ENCODE measurements around the gene NTNG1. TPM values are rescaled to one million over a fixed set of nuclear protein-coding genes. Genes with fewer than 3 reads are reported as not detected.
"Not testable (repeated sequence)": the region's sequence is repeated elsewhere in the genome, so short reads cannot be mapped to it uniquely, and the experiment has no call there.

Gene NTNG1
- total RNA-seq, 2 experiments from 2014 or later = not detected

DNA sequence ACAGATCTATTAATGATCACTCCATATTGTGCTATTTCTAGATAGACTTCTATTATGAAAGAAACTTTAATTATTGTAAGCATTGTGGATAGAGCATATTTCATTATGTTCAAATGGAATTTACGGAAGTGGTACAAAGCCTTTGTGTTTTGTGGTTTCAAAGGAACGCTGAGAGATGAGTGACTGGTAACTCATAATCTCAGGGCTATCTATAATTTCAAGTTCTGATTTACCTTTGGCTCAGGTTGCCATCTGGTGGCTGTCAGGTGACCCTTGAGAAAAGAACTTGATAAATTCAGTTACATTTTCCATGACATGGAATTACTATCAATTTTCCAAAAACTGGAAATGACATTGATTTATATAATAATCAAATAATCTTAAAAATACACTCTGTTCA is 12.2 kb downstream of the NTNG1 start:
- CTCF ChIA-PET = no interaction called here
- peaks cover 8% of the 10 kb centered on the region for H3K27me3 Mint-ChIP-seq
- POLR2A ChIA-PET = no interaction called here
- H3K4me1 Mint-ChIP-seq = no peaks in the 10 kb centered on the region
- no peak for DNase-seq
- no peak overlapping the region for H3K4me3 Mint-ChIP-seq
- no peak overlapping the region for H3K27ac Mint-ChIP-seq
- no peaks in the 10 kb centered on the region for H3K36me3 Mint-ChIP-seq (ENCODE audit: low read depth)
- no peaks in the 10 kb centered on the region for H3K9me3 Mint-ChIP-seq

DNA sequence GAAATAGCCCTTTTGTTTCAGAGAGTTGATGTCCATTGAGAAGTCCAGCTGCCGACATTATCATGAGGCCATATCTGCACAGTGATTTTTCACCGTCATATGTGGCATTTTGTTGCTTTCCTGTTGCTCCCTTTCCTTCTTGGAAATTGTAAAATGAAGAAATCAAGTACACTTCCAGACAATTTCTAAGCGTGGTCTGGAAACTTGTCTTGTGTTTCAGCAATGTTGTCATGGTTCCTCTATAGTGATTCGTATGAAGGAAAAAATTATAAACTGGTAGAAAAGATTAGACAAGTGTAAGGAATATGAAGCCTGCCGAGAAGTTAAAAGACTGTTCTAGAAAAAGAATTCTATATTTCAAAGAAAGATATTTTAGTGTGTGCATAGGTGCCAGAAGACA is 17.7 kb downstream of the NTNG1 start:
- Mint-ChIP-seq H3K27ac (no peak overlapping the region), H3K4me3 (no peak overlapping the region), H3K9me3 (no peaks in the 10 kb centered on the region), H3K36me3 (ENCODE audit: low read depth) (no peaks in the 10 kb centered on the region), H3K27me3 (peaks cover 4% of the 10 kb centered on the region), H3K4me1 (no peaks in the 10 kb centered on the region)
- CTCF ChIA-PET = no interaction called here
- no peak for DNase-seq
- POLR2A ChIA-PET = no interaction called here

DNA sequence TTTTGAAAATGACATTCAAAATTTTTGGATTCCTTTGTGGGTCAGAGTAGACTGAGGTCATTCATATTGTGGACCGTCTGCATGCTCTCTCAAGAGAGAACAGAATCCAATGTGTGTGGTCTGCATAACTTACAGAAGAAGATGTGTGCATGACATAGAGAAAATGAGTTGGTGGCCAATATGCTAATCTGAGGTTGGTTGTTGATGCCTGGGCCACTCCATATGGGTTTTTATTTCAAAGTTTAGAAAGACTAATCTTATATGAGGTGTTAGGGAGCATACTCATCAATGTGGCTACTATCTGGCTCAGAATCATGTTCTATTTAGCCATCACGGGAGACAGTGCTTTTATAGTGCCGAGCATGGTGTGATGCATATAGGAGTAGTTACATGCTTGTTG is 18.2 kb downstream of the NTNG1 start:
- no peak for DNase-seq
- POLR2A ChIA-PET = no interaction called here
- Mint-ChIP-seq H3K9me3 (no peaks in the 10 kb centered on the region), H3K36me3 (ENCODE audit: low read depth) (no peaks in the 10 kb centered on the region), H3K27ac (no peak overlapping the region), H3K4me3 (no peak overlapping the region), H3K4me1 (no peaks in the 10 kb centered on the region), H3K27me3 (peaks cover 4% of the 10 kb centered on the region)
- CTCF ChIA-PET = no interaction called here

DNA sequence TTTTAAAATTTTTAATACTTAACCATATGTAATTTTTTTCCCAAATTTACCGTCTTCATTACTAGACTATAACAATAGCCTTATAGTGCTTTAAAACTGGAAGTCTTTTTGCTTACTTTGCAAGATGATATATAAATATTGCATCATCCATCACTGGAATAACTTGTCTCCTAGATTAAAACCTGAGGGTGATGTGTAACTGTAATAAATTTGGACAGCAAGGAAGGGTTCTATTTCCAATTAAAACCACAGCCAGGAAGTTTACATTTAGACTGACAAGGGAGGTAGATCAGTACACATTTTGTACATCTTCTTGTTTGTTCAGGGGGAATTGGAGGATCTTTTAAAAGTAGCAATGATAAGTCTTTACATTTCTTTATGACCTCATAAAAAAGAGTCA is 21.9 kb downstream of the NTNG1 start:
- Mint-ChIP-seq H3K9me3 (peaks cover 5% of the 10 kb centered on the region), H3K4me1 (no peaks in the 10 kb centered on the region), H3K36me3 (ENCODE audit: low read depth) (no peaks in the 10 kb centered on the region), H3K27ac (no peak overlapping the region), H3K27me3 (no peaks in the 10 kb centered on the region), H3K4me3 (no peak overlapping the region)
- POLR2A ChIA-PET = no interaction called here
- no peak for DNase-seq
- CTCF ChIA-PET = no interaction called here

DNA sequence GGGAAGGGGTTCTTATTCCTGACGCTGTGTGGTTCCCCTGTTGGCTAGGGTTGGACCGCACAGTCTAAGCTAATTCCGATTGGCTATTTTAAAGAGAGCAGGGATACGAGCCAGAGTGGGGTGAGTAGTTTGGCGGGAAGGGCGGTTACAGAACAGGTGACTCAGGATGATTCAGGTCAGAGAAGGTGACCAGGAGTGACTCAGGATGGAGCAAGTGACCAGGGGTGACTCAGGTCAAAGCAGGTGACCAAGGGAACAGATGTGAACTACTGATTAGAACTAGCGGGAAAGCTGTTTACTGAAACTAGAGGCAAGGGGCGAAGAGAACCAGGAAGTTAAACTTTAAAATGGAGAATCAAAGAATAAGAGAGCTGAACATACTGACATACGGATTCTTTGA is 24.1 kb downstream of the NTNG1 start:
- H3K9me3 Mint-ChIP-seq; DNase-seq; H3K27ac Mint-ChIP-seq; H3K27me3 Mint-ChIP-seq; POLR2A ChIA-PET; H3K4me1 Mint-ChIP-seq; CTCF ChIA-PET; H3K4me3 Mint-ChIP-seq; H3K36me3 Mint-ChIP-seq (ENCODE audit: low read depth): not testable (repeated sequence)

DNA sequence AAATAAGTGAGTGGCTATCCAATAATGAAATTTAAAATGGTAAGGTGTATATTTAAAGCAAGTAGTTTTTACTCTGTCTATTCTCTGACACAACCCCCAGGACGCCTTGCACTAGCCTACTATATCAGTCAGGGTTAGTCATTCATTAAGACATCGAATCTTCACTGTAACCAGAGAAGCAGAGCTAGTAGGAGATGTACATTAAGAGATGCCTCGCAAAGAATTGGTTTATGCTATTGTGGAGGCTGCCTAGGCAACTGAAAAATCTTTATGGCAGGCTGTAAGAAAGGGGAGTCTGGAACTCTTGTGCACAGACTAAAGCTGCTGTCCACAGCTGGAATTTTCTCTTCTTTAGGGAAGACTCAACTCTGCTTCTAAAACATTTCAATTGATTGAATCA is 28.8 kb downstream of the NTNG1 start:
- Mint-ChIP-seq H3K4me3 (no peak overlapping the region), H3K27ac (no peak overlapping the region), H3K27me3 (no peaks in the 10 kb centered on the region), H3K9me3 (peaks cover 5% of the 10 kb centered on the region), H3K4me1 (no peaks in the 10 kb centered on the region), H3K36me3 (ENCODE audit: low read depth) (no peaks in the 10 kb centered on the region)
- DNase-seq = no peak
- POLR2A ChIA-PET = no interaction called here
- CTCF ChIA-PET = no interaction called here

DNA sequence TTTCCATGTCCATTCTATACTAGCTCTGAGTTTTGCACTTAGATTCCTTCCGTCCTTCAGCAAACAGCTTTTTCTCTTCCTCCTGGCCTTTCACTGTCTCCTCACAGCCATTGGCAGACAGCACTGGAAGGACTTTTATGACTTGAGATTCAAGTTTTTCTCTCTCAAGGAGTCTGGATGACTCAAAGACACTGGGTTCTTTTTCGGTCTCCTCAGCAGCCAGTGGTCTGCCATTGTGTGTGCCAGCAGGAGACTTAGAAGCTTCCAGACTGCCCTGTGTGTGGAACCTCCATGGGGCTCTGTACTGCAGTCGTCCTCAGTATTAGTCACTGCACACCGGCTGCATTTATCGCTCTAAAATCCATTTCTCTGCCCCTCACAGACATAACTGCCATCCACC is 30.5 kb downstream of the NTNG1 start:
- H3K27ac Mint-ChIP-seq = no peak overlapping the region
- H3K36me3 Mint-ChIP-seq (ENCODE audit: low read depth) = no peaks in the 10 kb centered on the region
- ChIA-PET CTCF (no interaction called here), POLR2A (no interaction called here)
- no peaks in the 10 kb centered on the region for H3K27me3 Mint-ChIP-seq
- H3K9me3 Mint-ChIP-seq = no peaks in the 10 kb centered on the region
- H3K4me3 Mint-ChIP-seq = no peak overlapping the region
- no peaks in the 10 kb centered on the region for H3K4me1 Mint-ChIP-seq
- DNase-seq = no peak

DNA sequence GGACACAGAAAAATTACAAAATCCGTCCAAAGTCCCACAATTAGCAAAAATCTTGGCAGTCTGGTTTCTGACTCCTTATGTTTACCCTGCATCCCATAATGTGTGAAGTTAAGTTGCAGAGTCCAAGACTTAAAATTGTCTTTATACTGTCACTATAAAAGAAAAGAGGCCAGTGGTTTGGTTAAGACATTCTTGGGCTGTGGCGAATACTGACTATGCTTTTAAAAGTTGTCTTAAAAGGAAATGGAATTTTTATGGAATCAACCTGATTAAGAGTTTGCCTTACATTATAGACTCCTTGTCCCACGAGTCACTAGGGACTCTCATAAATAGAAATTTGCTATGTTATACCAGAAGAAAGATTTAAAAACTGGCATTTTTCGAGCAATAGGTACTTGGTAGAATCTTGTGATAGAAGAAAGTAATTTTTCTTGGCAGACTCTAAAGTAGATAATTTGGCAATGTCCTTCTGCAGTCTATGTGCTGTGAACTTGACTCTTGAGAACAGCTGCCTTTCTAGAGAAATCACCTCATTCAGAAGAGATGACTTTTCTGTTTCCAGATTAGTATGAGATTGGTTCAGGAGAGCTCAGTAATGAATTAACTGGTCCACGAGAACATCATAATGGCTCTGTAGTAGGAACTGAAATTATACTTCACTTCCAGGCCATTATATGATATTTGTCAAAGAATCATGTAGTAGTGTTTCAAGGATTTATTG is 31.8 kb downstream of the NTNG1 start:
- Mint-ChIP-seq H3K27ac (no peak overlapping the region), H3K27me3 (no peaks in the 10 kb centered on the region), H3K36me3 (ENCODE audit: low read depth) (no peaks in the 10 kb centered on the region), H3K4me1 (no peaks in the 10 kb centered on the region), H3K4me3 (no peak overlapping the region), H3K9me3 (no peaks in the 10 kb centered on the region)
- CTCF ChIA-PET = no interaction called here
- POLR2A ChIA-PET = no interaction called here
- DNase-seq = no peak

DNA sequence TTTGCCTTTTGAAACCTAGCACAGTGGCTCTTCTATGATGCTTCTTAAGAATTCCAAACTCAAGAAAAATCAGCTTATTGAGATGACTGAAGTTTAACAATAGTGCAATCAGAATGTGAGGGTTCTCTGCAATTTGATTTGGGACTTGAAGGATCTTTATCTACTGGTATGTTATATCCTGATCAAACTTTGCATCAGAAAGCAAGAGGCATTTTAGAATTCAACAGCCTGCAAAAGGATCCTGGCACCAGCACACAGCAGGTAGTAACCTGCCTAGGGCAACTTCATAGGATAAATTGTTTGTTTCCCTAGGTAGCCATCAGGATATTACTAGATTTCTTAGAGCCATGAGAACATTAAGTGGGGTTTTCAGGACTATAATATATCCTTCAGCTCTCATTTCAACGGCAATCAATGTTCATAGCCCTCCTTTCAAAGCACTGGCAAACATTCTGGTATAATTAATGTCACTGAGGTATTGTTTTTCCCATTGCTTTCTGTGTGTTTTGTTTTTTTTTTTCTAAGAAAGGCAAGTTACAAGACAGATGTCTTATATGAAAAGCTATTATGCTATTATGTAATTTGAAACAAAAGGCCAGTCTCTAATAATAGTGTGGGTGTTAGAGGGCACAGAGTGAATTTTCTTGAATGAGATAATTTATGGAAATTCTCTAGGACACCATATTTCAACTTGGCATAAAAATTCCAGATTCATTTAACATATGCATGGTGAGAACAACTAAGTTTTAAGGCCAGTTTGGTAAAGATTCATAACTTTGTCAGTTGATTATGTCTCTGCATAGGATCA is 34.5 kb downstream of the NTNG1 start:
- Mint-ChIP-seq H3K9me3 (no peaks in the 10 kb centered on the region), H3K4me1 (no peaks in the 10 kb centered on the region), H3K27me3 (no peaks in the 10 kb centered on the region), H3K4me3 (no peak overlapping the region), H3K27ac (no peak overlapping the region), H3K36me3 (ENCODE audit: low read depth) (no peaks in the 10 kb centered on the region)
- no peak for DNase-seq
- CTCF ChIA-PET = no interaction called here
- POLR2A ChIA-PET = no interaction called here

DNA sequence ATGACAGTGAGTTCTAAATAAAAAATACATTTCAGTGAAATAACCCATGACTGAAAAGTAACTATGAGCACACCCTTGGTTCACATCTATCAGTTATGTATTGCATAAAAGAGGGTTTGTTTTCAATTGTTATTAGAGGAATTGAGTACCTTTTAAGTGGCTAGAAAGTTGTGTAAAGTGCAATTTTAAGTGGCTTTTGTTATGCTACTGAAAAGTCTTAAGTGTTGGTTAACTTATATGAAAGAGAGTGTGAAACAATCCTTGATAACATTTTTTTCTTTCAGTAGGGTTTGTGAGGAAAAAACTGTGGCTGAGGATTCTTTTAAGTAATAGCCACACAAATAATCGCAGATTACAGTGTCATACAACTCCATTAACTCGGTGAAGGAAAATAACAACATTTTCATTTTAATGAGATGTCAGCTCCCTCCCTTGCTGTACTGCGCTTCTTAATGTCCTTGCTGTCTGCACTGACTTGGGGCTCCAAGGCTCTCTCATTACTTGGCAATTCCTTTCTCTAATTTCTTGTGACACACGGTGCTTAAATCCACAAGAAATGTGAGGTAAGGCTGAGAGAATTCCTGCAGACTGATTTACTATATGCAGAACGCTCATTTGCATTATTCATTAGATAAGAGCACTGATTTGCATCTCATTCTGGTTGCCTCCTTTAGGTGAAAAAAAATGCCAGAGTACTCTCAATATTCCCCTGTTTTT is 40.6 kb downstream of the NTNG1 start:
- H3K9me3 Mint-ChIP-seq = no peaks in the 10 kb centered on the region
- H3K27ac Mint-ChIP-seq = no peak overlapping the region
- POLR2A ChIA-PET = no interaction called here

DNA sequence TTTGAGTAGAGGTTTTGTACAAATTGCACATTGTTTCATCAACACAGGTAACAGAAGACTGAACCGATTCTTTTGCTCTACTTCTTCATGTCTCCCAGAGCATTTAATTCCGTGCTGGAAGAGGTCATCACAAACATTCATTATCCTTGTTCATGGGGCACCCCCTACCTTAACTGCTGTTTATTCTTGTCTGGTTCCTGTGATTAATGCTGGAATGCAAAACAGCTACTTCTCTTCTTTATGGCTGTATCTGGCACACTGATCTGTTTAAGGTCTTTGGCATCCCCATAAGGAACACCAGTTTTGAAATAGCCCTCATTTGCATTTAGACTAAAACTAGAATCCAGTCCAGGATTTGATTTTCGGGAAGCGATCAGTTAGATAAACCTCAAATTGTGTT is 42.2 kb downstream of the NTNG1 start:
- no peaks in the 10 kb centered on the region for H3K27me3 Mint-ChIP-seq
- H3K36me3 Mint-ChIP-seq (ENCODE audit: low read depth) = no peaks in the 10 kb centered on the region
- no peak for DNase-seq
- no peak overlapping the region for H3K27ac Mint-ChIP-seq
- H3K4me1 Mint-ChIP-seq = no peaks in the 10 kb centered on the region
- no peak overlapping the region for H3K4me3 Mint-ChIP-seq
- CTCF ChIA-PET = no interaction called here
- POLR2A ChIA-PET = no interaction called here
- H3K9me3 Mint-ChIP-seq = no peaks in the 10 kb centered on the region

More for the DNA sequence above, 40.6 kb downstream of the NTNG1 start:
- CTCF ChIA-PET = no interaction called here
- Mint-ChIP-seq H3K4me1 (no peaks in the 10 kb centered on the region), H3K36me3 (ENCODE audit: low read depth) (no peaks in the 10 kb centered on the region), H3K4me3 (no peak overlapping the region), H3K27me3 (no peaks in the 10 kb centered on the region)
- no peak for DNase-seq

DNA sequence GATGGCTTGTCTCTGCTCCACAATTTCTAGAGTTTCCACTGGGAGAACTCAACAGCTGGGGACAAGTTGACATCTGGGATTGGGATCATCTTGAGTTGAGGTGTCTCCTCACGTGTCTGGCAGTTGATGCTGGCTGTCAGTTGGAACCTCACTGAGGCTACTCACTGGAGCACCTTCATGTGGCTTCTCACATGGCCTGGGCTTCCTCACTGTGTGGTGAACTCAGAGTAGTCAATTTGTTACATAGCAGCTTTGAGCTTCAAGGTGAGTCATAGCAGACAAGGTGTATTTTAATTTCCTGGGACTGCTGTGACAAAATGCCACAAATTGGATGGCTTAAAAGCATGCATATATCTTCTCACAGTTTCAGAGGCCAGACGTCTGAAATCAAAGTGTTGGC is 44.0 kb downstream of the NTNG1 start:
- no peak for DNase-seq
- H3K4me3 Mint-ChIP-seq = no peak overlapping the region
- POLR2A ChIA-PET = no interaction called here
- CTCF ChIA-PET = no interaction called here
- H3K27ac Mint-ChIP-seq = no peak overlapping the region
- H3K27me3 Mint-ChIP-seq = no peaks in the 10 kb centered on the region
- no peaks in the 10 kb centered on the region for H3K36me3 Mint-ChIP-seq (ENCODE audit: low read depth)
- peaks cover under 1% of the 10 kb centered on the region for H3K9me3 Mint-ChIP-seq
- H3K4me1 Mint-ChIP-seq = no peaks in the 10 kb centered on the region

DNA sequence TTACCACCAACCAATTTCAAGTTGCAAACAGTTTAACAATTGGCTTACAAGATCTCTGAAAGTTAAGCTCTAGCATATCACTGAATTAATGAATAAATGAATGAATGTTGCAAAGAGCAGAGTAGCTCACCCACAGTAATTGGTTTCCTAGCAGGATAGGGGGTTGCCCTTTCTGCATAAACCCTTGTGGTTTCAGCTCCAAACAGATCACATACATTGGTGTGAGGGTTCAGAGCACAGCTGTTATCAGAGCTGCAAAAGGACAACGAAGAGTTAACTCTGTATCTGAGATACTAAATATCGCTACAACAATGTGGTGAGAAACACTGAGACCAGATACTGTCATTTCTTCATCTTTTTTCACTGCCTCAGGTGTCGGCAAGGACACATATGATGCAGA is 46.6 kb downstream of the NTNG1 start:
- CTCF ChIA-PET = no interaction called here
- no peaks in the 10 kb centered on the region for H3K4me1 Mint-ChIP-seq
- no peaks in the 10 kb centered on the region for H3K27me3 Mint-ChIP-seq
- POLR2A ChIA-PET = no interaction called here
- no peak overlapping the region for H3K4me3 Mint-ChIP-seq
- no peak for DNase-seq
- H3K27ac Mint-ChIP-seq = no peak overlapping the region
- H3K9me3 Mint-ChIP-seq = peaks cover 3% of the 10 kb centered on the region
- no peaks in the 10 kb centered on the region for H3K36me3 Mint-ChIP-seq (ENCODE audit: low read depth)
